Stimulated activated CD8-positive, alpha-beta memory T cell treated with anti-CD3 and anti-CD28 coated beads, Interleukin-2, amount 100 ng/mL, for 1 hour (primary cell): ENCODE measurements around the gene UBE3B.
"Not testable (repeated sequence)": the region's sequence is repeated elsewhere in the genome, so short reads cannot be mapped to it uniquely, and the experiment has no call there.

Experiments
- DNase-seq, 2 donors: peaks; one replicate each; pipeline ENCODE4 v3.0.0-alpha.2; 2020; ENCODE audit warnings: low read depth in 2 of 2

Gene UBE3B

DNA sequence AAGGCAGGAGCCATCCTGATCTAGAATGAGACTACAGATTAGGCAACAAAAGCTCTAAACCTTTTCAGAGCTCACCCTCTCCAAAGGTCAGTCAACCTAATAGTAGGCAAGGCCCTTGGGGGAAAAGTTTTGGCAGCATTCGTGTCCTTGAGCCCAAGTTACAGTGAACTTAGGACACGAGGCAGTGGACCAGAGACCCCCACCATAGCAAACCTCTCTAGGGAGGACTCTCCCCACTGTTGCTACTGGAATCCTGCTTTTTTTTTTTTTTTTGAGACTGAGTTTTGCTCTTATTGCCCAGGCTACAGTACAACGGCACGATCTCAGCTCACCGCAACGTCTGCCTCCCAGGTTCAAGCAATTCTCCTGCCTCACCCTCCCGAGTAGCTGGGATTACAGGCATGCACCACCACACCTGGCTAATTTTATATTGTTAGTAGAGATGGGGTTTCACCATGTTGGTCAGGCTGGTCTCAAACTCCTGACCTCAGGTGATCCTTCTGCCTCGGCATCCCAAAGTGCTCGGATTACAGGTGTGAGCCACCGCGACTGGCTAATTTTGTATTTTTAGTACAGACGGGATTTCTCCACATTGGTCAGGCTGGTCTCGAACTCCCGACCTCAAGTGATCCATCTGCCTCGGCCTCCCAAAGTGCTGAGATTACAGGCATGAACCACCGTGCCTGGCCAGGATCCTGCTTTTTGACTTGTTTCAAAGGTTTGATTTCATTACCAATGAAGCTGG lies 3.7 kb upstream of the UBE3B start:
- DNase-seq, result not testable (repeated sequence)

DNA sequence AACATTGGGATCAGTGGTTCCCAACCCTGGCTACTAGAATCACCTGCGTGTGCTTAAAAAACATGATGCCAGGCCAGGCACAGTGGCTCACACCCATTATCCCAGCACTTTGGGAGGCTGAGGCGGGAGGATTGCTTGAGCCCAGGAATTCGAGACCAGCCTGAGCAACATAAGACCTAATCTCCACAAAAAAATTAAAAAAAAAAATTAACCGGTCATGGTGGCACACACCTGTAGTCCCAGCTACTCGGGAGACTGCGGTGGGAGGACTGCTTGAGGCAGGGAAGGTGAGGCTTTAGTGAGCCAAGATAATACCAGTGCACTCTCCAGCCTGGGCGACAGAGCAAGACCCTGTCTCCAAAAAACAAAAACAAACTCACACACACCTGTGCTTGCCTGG lies 2.3 kb upstream of the UBE3B start:
- no peak for DNase-seq

DNA sequence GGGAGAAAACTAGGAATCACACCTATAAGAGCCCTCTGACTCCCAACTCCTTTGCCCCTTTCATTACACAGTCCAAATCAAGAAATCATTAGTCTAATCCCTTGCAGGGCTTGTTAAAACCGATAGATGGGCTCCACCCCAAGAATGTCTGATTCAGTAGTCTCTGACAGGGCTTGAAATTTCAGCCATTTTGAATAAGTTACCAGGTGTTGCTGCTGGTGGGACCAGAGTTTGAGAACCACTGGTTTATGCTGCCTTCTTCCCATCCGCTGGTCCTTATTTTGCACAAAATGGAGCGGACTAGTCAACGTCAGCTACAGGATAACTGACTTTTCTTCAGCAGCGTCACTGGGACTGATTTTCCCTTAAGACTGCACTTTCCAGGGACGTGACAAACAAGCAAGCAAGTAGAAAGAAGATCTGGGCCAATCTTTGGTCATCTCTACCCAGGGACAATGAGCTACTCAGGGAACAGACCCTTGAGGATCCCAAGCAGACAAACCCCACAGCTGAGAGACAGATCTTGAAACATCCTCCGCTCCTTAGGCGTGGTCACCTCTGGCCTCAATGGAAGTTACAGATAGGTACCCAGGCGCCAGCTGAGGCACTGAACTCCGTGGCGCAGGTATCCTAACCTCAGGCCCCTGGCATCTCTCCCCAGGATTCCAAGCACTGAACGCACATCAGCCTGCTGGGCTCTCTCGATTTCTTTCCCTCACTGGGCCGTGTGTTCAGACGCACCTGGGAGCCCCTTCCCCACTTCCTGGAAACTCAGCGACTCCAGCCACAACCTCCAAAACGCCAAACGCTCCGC lies 1.2 kb upstream of the UBE3B start:
- no peak for DNase-seq

DNA sequence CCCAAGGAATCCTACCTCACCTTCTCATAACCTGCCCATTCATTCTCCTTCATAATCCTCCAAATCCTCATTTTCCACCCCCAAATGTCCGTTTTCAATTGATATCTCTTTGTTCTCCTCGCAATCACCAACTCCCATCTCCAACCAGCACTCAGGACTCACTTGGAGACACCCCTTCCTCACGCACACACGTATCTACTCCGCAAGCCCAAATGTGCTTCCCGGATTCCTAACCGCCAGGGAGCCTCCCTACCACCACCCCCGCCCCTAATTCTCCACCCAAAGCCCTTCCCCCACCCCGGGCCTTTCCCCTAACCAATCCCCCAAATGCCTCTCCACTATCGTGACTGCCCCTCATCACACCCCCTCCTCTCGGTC lies 638 bp upstream of the UBE3B start:
- DNase-seq, result no peak

DNA sequence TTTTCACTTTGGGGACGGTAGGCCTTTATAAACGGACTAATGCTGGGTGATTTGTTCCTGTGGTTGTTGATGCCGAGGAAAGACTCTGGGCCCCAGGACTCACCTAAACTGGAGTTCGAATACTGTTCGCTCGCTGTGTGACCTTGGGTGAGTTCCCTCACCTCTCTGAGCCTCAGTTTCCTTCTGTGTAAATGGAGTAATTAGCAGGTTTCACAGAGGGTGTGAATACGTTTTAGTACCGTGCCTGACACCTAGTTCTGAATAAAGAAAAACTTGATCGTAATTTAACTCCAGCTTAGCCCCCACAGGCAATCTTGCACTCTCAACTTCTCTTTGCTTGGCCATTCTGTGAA lies 505 bp downstream of the UBE3B start:
- DNase-seq, result no peak

DNA sequence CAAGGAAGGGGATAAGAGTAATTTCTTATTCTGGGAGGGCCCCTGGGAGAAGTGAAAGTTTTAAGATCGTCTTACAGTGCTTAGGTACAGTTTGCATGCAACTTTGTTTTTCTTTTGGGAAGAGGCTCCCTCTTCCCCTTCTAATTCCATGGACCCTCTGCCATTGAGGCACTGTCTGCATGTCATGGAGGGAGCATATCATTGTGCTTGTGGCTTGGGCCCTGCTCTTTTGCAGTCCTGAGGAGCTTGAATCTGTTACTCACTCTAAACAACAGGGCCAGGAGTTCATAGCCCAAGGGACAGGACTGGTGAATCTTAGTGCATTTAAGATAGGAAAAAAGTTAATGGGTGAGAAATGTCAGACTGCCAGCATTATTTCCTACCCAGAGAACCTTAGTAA lies 2.3 kb downstream of the UBE3B start:
- no peak for DNase-seq

DNA sequence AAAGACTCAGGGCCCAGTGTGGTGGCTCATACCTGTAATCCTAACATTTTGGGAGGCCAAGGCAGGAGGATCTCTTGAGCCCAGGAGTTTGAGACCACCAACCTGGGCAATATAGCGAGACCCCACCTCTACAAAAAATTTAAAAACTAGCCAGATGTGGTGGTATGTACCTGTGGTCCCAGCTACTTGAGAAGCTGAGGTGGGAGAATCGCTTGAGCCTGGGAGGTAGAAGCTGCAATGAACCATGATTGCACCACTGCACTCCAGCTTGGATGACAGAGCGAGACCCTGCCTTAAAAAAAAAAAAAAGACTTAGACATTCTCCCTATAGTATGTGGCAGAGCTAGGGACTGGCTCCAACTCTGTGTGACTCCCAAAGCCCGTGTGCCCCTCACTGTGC lies 2.9 kb downstream of the UBE3B start:
- no peak for DNase-seq

DNA sequence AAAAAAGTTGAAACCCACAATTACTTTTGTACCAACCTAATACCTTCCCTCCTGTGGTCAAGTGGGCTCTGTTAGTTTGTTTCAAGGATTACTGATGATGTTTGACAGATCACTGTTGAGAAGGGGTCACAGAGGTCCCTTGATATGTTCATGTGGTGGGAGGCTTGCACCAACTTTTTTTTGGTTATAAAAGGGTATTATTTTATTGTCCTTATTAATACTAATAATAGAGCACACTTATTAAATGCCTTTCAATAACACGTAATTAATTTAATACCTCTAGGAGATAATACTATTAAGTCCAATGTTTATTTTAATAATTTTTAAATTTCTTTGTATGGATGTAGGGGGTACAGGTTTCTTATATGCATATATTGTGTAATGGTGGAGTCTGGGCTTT lies 4.4 kb downstream of the UBE3B start:
- no peak for DNase-seq

DNA sequence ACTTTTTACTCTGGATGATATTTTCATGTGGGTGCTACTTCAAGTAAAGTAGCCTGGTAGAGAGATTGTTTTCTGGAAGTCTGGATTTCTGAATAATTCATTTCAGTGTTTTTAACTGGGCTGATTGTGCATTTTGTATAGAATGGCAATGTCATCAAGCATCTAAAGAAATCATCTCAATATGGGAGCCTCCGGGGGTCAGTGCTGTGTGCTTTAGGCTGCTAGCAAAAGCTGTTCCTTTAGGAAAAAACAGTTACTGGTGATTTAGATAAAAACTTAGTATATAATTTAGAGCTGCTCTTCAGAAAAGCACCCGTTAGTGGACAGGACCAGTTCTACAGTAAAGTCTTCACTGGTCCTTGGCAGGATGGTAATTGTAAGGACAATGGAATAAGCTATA lies 5.1 kb downstream of the UBE3B start:
- DNase-seq, result no peak

DNA sequence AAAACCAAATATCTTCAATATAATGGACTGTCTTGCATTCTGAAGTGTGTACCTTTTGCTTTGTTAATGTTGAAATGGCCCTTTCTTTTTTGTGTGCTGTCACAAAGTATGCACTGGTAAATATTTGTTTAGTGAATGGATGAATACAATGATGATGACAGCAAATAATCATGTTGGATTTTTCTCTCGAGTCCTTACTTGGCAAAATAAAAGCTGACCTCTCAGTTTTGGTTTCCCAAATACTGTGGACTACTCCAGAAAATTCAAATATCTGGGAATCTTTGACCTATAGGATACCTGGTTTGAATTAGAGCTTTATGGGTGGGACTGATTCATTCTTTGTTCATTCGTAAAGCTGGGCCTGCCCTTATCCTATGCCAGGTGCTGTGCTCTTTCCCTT lies 5.5 kb downstream of the UBE3B start:
- no peak for DNase-seq

DNA sequence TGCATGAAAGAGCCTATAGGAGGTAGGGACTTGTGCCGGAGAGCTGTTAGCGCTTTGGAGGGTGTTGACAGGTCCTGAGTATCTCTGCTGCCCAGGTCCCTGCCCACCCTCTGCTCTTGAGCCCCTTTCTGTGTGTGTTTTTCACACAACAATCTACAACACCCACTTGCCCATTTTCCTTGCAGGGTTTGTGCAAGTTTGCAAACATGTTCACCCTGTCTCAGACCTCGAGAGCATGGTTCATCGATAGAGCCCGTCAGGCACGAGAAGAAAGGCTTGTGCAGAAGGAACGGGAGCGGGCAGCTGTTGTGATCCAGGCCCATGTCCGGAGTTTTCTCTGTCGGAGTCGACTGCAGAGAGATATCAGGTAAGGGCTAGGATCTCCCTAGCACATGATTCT lies 5.9 kb downstream of the UBE3B start:
- DNase-seq, result no peak

DNA sequence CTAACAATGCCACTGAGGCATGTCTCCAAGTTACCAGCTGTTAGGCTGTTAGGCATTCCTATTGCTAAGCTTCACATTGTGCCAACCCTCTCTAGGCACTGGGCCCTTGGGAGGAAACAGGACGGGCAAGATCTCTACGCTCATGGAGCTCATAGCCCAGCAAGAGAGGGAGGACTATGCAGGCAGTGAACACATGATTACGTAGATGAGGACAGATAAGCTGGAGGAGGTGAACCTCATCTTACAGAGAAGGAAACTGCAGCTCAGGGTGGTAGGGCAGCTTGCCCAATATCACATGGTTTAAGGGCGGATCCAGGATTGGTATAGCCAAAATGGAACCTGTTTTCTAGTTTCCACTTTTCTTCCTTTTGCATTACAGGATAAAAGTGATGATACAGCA lies 7.8 kb downstream of the UBE3B start:
- no peak for DNase-seq

DNA sequence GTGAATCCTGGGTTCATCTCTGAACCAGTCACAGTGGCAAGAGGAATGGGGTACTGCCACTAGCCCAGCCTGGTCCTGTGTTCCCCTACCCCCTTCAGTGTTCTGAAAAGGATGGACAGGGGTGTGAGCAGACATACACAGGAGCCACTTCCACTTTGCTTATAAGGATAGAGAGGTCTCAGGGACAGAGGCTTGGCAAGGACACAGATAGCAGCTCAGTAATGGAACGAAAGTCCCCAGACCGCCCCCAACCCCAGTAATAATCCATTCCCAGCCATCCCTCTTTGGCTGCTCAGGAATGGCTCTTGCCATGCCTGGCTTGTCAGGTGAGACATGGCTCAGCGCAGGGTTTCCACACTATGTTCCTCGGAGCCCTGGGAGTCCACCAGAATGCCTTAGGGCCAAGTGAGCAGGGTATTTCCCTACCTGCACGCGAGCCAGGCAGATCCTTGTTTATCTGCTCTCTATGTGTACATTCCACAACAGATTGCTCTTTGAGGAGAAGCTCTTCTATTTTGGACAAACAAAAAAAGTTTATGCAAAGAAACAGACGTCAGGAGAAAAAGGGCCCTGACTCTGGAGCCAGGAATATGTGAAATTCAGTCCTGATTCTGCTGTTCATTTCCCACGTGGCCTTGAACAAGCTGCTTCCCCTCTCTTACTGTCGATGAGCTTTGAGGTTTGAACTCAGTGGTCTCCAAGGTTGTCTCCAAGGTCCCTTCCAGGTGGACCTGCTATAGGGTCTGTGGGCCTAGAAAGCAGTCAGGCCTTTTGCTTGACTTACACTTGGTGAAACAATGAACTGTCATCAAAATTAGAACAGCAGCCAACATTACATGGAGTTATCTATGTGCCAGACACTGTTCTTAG lies 10.0 kb downstream of the UBE3B start:
- DNase-seq, result no peak

DNA sequence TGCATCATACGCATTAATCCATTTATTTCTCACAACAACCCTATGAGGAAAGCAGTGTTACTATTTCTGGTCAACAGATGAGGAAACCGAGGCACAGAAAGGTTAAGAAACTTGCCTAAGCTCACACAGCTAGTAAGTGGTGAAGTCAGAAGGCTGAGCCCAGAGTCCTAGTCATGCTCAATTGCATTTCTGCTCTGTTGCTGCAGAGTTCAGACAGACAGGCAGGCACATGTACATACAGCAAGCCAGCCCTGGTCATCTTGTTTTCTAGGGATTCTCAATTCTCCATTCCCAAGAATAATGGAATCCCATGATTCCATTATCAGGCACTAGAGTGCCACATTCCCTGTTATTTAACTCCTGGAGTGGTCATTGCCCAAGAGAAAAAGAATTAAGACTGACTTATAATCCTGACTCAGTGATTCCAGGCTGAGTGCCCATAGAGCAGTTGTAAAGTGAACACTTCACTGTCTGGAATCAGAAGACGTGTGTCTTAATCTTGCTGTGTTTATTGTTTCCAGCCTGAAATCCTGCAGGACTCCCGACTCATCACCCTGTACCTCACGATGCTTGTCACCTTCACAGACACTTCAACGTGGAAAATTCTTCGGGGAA lies 10.7 kb downstream of the UBE3B start:
- DNase-seq, result no peak

DNA sequence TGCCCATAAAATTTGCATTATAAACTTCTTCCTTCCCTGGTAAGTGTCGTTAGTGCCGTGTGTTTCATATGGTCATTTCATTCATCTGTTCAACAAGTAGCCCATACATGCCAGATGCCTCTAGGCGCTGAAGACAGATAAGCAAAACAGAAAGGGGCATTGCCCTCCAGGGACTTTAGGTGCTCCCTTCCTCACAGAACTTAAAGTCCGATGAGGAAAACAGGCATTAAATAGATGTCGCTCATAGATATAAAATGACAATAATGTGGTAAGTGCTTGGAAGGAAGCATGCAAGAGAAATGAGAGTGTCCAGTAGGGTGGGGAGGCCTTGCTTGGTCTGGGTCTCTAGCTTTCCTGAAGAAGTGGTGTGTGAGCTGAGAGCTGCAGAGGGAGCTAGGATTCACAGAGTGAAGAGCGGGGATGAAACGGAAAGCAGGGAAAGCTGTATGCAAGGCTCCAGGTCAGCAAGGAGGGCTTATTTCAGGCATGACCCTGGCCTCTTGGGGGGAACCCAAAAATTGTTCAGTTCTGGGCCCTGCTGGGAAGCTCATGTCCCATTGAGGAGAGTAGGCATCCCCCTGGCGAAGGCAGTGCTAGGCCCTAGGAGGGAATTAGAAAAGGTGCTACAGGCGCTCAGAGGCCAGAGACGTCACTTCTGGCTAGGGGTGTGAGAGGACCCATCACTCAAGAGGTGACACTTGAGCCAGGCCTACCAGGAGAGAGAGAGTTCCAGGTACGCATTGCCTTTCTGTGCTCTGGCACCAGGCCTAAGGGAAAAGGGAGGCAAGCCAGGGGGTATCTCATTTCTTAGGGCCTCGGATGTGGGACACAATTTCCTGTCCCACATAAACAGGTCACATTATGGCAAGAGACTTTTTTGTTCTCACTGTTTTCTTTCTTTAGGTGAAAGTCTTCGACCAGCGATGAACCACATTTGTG lies 11.9 kb downstream of the UBE3B start:
- DNase-seq, result no peak

DNA sequence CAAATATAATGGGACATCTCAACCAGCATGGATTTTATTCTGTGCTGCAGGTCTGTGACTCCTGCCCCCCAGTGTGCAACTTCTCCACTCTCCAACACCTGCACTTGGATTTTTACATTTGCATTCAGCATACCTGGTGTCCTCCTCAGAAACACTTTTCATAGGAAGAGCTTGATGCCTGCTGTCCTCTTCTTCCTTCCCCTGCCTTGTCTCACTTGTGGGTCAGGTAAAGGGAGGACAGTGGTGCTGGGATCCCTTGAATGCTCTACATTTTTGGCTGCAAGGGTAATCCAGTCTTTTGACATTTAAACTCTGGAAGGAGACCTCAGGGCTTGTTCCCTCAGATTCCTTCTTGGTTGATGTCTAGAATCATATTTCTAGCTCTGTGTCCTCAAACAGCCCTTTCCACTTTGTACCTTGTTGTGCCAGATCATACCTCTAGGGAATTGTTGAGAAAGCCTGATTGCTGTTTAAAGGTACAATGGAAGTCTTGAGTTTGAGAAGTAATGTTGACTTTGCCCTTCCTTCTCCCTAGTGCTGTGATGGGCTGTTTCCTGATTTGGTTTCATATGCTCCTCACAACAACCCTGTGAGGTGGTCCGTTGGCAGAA lies 12.6 kb downstream of the UBE3B start:
- no peak for DNase-seq

DNA sequence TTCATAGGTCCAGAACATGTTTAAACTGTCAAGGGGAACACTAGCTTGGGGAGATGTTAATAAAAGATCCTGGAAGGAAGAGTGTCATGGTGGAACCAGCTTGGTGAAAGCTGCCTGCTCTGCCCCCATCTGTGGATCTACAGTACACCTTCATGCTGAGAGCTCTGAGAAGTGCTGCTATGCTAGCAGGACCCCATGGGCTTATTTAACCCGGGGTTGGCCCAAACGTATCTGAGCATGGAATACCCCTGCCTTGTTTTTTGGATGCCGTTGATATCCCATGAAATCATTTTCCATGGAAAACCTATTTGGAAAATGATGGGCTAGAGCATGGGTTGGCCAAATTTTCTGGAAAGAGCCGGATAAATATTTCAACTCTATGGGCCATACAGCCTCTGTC lies 14.2 kb downstream of the UBE3B start:
- no peak for DNase-seq

DNA sequence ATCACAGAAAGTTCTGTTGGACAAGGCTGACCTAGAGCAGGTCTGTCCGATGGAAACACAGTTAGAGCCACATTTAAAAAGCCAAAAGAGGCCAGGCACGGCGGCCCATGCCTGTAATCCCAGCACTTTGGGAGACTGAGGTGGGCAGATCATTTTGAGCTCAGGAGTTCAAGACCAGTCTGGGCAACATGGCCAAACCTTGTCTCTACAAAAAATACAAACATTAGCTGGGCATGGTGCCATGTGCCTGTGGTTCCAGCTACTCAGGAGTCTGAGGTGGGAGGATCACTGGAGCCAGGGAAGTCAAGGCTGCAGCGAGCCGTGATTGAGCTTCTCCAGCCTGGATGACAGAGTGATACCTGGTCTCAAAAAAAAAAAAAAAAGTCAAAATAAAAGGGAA lies 14.9 kb downstream of the UBE3B start:
- no peak for DNase-seq

DNA sequence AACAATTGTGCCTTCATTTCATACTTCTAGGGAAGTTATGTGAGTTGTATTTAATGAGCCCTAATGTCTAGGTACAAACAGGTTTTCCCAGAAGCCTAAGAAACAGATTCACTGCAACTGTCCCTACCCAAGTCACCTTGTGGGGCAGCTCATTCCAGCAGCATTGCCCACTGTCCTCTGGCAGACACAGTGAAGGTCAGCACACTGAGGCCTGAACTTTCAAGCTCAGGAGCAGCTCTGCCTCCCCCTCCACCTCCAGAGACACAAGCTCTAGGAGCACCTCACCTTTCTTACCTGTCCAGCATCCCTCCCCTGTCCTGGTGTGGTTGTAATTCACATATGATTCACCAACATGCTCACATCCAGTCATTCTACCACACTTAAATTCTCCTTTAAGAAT lies 15.7 kb downstream of the UBE3B start:
- no peak for DNase-seq

DNA sequence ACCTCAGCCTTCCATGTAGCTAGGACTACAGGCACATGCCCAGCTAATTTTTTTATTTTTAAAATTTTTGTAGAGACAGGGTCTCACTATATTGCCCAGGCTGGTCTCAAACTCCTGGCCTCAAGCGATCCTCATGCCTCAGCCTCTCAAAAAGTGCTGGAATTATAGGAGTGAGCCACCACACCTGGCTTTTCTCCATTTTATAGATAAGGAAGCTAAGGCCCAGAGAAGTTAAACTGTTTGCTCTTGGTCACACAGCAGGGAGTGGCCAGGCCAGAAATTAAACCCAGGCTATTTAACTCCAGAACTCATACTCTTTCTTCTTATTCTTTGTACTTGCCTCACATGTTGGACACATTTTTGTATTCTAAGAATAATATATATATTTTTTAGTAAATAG lies 16.5 kb downstream of the UBE3B start:
- DNase-seq, result no peak
